GM23338 (cell line): ENCODE results near the gene PGLYRP1. TPM values are rescaled to one million over a fixed set of nuclear protein-coding genes. Genes with fewer than 3 reads are reported as not detected.

Source experiments
- ATAC-seq: fragments of 200-7000 bp; cut with Tn5 transposase; 3 replicates; pipeline ENCODE4 v1.9.1; 2020
- DNase-seq: peaks from one replicate; pipeline ENCODE4 v3.0.0-alpha.2; 2015; ENCODE audit warnings: low spot score
- H2AFZ ChIP-seq: fragments of 200-600 bp; sonication (generic); 2 replicates; pipeline ENCODE4 v1.8.0; 2016; ENCODE audit warnings: antibody characterized with exemption, mild to moderate bottlenecking, moderate library complexity
- H3F3A ChIP-seq: fragments of 200-600 bp; sonication (generic); replicated peaks from 2 replicates; pipeline ENCODE4 v1.8.0; 2017; ENCODE audit warnings: antibody characterized with exemption, mixed run types, low read depth
- H3K27ac ChIP-seq: fragments of 200-600 bp; sonication (generic); 2 replicates; pipeline ENCODE4 v1.6.1; 2016; ENCODE audit warnings: low read depth
- H3K27me3 ChIP-seq: fragments of 200-600 bp; sonication (generic); 2 replicates; pipeline ENCODE4 v1.8.0; 2016; ENCODE audit warnings: mild to moderate bottlenecking, mixed run types, moderate library complexity; ENCODE audit not compliant: insufficient read depth
- H3K36me3 ChIP-seq: fragments of 200-600 bp; sonication (generic); 2 replicates; pipeline ENCODE4 v1.8.0; 2016; ENCODE audit warnings: mild to moderate bottlenecking; ENCODE audit not compliant: insufficient read depth
- H3K4me1 ChIP-seq: fragments of 200-600 bp; sonication (generic); 2 replicates; pipeline ENCODE4 v1.8.0; 2016; ENCODE audit warnings: mild to moderate bottlenecking, moderate library complexity; ENCODE audit not compliant: insufficient read depth
- H3K4me2 ChIP-seq: fragments of 200-600 bp; sonication (generic); 2 replicates; pipeline ENCODE4 v1.7.1; 2017; ENCODE audit warnings: mixed run types
- H3K4me3 ChIP-seq: fragments of 200-600 bp; sonication (generic); 2 replicates; pipeline ENCODE4 v1.6.1; 2016; ENCODE audit warnings: mixed run types
- H3K79me2 ChIP-seq: fragments of 200-600 bp; sonication (generic); replicated peaks from 2 replicates; pipeline ENCODE4 v1.8.0; 2017; ENCODE audit warnings: mild to moderate bottlenecking; ENCODE audit not compliant: insufficient read depth
- H3K9me2 ChIP-seq: fragments of 200-600 bp; sonication (generic); 2 replicates; pipeline ENCODE4 v1.8.0; 2017; ENCODE audit not compliant: insufficient read depth
- H4K20me1 ChIP-seq: fragments of 200-600 bp; sonication (generic); replicated peaks from 2 replicates; pipeline ENCODE4 v1.8.0; 2017; ENCODE audit warnings: mild to moderate bottlenecking; ENCODE audit not compliant: insufficient read depth
- H3K27ac Mint-ChIP-seq: 2 replicates; pipeline ENCODE4 v1.8.0; 2020; ENCODE audit warnings: inconsistent platforms, mild to moderate bottlenecking, moderate library complexity, mixed read lengths
- H3K27me3 Mint-ChIP-seq: 3 replicates; pipeline ENCODE4 v1.8.0; 2022; ENCODE audit warnings: low read depth, mild to moderate bottlenecking, moderate library complexity, mixed read lengths, inconsistent platforms; ENCODE audit not compliant: insufficient read depth, poor library complexity
- H3K36me3 Mint-ChIP-seq: 3 replicates; pipeline ENCODE4 v1.8.0; 2021; ENCODE audit warnings: low read depth, mild to moderate bottlenecking, inconsistent platforms, moderate library complexity, mixed read lengths
- H3K4me1 Mint-ChIP-seq: 3 replicates; pipeline ENCODE4 v1.8.0; 2020; ENCODE audit warnings: mild to moderate bottlenecking, inconsistent platforms, mixed read lengths
- H3K4me3 Mint-ChIP-seq: 3 replicates; pipeline ENCODE4 v1.8.0; 2021; ENCODE audit warnings: moderate library complexity, mild to moderate bottlenecking, inconsistent platforms, mixed read lengths
- H3K9me3 Mint-ChIP-seq: 3 replicates; pipeline ENCODE4 v1.8.0; 2020; ENCODE audit warnings: moderate library complexity, mild to moderate bottlenecking, inconsistent platforms, mixed read lengths
- CREB1 ChIP-seq: fragments of 250-450 bp; sonication (Bioruptor Pico); IDR thresholded peaks from 2 replicates; pipeline ENCODE4 v1.5.0; 2020; ENCODE audit warnings: low read depth, mild to moderate bottlenecking, moderate library complexity
- EZH2 ChIP-seq: fragments of 200-600 bp; sonication (generic); IDR thresholded peaks from one replicate; pipeline ENCODE4 v1.8.0; 2017; ENCODE audit warnings: antibody characterized with exemption, mild to moderate bottlenecking, low read depth; ENCODE audit not compliant: unreplicated experiment
- JUNB ChIP-seq: IDR thresholded peaks from one replicate; pipeline ENCODE4 v1.6.1; 2016; ENCODE audit warnings: antibody characterized with exemption; ENCODE audit not compliant: unreplicated experiment
- NANOG ChIP-seq: IDR thresholded peaks from 2 replicates; pipeline ENCODE4 v1.6.1; 2016; ENCODE audit warnings: antibody characterized with exemption, borderline replicate concordance
- POLR2AphosphoS5 ChIP-seq: IDR thresholded peaks from 2 replicates; pipeline ENCODE4 v1.6.1; 2016; ENCODE audit warnings: antibody characterized with exemption, low read depth
- ZNF114 ChIP-seq: fragments of 250-450 bp; sonication (Bioruptor Pico); IDR thresholded peaks from 2 replicates; pipeline ENCODE4 v1.5.0; 2020; ENCODE audit warnings: mild to moderate bottlenecking, moderate library complexity
- ZNF331 ChIP-seq: fragments of 250-450 bp; sonication (Bioruptor Pico); IDR thresholded peaks from 2 replicates; pipeline ENCODE4 v1.5.0; 2020; ENCODE audit warnings: low read depth, mild to moderate bottlenecking, moderate library complexity
- polyA plus RNA-seq: library from polyadenylated mRNA; unstranded; fragments of >200 nt; fragmentation: Nextera tagmentation; extraction: Ambion mirVana; gene quantifications from 2 replicates; pipeline ENCODE4 v1.2.1, GENCODE V29; 2016
- total RNA-seq: library from RNA; depleted of rRNA; stranded (reverse); fragments of >200 nt; shearing (Covaris generic); gene quantifications from 2 replicates; pipeline ENCODE4 v1.2.3, GENCODE V29; 2014
- TF ChIP-seq, protein P1 (sequence below): fragments of 250-450 bp; sonication (Bioruptor Pico); IDR thresholded peaks from 2 replicates; pipeline ENCODE4 v1.5.0; 2020; ENCODE audit warnings: mild to moderate bottlenecking, moderate library complexity
- TF ChIP-seq, protein P2 (sequence below), 2 experiments: fragments of 200-600 bp in 1 of 2; sonication (generic) in 1 of 2; conservative IDR thresholded peaks; 2 replicates each; pipeline versions ENCODE4 v1.5.1 to v1.6.1; 2016 to 2017; ENCODE audit warnings: antibody characterized with exemption in 2 of 2, low read depth in 2 of 2, mild to moderate bottlenecking in 2 of 2, moderate library complexity in 1 of 2
- TF ChIP-seq, protein P3 (sequence below): IDR thresholded peaks from one replicate; pipeline ENCODE4 v1.6.1; 2018; ENCODE audit warnings: antibody characterized with exemption; ENCODE audit not compliant: unreplicated experiment

The PGLYRP1 gene
- total and polyA plus RNA-seq, 2 experiments from 2014 or later, result not detected

DNA sequence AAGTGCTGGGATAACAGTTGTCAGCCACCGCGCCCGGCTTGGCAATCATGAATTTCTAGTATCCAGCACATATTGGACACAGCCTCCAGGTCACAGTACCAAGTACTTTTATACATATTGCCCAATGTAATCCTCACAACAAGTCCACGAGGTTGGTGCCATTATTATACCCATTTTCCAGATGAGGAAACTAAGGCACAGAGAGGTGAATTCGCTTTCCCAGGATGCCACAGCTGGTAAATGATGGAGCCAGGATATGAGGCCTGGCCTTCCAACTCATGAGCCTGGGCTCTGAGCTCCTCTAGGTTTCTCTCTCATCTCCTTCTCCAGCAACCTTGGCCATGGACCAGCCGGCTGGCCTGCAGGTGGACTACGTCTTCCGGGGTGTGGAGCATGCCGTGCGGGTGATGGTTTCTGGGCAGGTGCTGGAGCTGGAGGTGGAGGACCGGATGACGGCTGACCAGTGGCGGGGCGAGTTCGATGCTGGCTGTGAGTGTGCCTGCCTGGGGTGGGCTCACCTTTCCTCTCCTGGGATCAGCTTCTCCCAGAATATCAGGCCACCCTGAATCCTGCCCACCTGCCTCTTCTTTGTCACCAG lies 20.1 kb downstream of the PGLYRP1 start:
- TF ChIP-seq, protein P1, sequence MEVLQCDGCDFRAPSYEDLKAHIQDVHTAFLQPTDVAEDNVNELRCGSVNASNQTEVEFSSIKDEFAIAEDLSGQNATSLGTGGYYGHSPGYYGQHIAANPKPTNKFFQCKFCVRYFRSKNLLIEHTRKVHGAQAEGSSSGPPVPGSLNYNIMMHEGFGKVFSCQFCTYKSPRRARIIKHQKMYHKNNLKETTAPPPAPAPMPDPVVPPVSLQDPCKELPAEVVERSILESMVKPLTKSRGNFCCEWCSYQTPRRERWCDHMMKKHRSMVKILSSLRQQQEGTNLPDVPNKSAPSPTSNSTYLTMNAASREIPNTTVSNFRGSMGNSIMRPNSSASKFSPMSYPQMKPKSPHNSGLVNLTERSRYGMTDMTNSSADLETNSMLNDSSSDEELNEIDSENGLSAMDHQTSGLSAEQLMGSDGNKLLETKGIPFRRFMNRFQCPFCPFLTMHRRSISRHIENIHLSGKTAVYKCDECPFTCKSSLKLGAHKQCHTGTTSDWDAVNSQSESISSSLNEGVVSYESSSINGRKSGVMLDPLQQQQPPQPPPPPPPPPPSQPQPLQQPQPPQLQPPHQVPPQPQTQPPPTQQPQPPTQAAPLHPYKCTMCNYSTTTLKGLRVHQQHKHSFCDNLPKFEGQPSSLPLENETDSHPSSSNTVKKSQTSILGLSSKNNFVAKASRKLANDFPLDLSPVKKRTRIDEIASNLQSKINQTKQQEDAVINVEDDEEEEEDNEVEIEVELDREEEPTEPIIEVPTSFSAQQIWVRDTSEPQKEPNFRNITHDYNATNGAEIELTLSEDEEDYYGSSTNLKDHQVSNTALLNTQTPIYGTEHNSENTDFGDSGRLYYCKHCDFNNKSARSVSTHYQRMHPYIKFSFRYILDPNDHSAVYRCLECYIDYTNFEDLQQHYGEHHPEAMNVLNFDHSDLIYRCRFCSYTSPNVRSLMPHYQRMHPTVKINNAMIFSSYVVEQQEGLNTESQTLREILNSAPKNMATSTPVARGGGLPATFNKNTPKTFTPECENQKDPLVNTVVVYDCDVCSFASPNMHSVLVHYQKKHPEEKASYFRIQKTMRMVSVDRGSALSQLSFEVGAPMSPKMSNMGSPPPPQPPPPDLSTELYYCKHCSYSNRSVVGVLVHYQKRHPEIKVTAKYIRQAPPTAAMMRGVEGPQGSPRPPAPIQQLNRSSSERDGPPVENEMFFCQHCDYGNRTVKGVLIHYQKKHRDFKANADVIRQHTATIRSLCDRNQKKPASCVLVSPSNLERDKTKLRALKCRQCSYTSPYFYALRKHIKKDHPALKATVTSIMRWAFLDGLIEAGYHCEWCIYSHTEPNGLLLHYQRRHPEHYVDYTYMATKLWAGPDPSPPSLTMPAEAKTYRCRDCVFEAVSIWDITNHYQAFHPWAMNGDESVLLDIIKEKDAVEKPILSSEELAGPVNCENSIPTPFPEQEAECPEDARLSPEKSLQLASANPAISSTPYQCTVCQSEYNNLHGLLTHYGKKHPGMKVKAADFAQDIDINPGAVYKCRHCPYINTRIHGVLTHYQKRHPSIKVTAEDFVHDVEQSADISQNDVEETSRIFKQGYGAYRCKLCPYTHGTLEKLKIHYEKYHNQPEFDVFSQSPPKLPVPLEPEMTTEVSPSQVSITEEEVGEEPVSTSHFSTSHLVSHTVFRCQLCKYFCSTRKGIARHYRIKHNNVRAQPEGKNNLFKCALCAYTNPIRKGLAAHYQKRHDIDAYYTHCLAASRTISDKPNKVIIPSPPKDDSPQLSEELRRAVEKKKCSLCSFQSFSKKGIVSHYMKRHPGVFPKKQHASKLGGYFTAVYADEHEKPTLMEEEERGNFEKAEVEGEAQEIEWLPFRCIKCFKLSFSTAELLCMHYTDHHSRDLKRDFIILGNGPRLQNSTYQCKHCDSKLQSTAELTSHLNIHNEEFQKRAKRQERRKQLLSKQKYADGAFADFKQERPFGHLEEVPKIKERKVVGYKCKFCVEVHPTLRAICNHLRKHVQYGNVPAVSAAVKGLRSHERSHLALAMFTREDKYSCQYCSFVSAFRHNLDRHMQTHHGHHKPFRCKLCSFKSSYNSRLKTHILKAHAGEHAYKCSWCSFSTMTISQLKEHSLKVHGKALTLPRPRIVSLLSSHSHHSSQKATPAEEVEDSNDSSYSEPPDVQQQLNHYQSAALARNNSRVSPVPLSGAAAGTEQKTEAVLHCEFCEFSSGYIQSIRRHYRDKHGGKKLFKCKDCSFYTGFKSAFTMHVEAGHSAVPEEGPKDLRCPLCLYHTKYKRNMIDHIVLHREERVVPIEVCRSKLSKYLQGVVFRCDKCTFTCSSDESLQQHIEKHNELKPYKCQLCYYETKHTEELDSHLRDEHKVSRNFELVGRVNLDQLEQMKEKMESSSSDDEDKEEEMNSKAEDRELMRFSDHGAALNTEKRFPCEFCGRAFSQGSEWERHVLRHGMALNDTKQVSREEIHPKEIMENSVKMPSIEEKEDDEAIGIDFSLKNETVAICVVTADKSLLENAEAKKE (CRISPR knock-in tag), result no peak
- TF ChIP-seq JUNB, result no peak
- TF ChIP-seq, protein P2, sequence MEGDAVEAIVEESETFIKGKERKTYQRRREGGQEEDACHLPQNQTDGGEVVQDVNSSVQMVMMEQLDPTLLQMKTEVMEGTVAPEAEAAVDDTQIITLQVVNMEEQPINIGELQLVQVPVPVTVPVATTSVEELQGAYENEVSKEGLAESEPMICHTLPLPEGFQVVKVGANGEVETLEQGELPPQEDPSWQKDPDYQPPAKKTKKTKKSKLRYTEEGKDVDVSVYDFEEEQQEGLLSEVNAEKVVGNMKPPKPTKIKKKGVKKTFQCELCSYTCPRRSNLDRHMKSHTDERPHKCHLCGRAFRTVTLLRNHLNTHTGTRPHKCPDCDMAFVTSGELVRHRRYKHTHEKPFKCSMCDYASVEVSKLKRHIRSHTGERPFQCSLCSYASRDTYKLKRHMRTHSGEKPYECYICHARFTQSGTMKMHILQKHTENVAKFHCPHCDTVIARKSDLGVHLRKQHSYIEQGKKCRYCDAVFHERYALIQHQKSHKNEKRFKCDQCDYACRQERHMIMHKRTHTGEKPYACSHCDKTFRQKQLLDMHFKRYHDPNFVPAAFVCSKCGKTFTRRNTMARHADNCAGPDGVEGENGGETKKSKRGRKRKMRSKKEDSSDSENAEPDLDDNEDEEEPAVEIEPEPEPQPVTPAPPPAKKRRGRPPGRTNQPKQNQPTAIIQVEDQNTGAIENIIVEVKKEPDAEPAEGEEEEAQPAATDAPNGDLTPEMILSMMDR (conservative IDR thresholded peaks at IDR 0.05; ENCODE audit: low read depth in 2 of 2), result no peak
- no peak for TF ChIP-seq NANOG
- TF ChIP-seq CREB1, result no peak
- TF ChIP-seq POLR2AphosphoS5, result no peak
- TF ChIP-seq ZNF331, result no peak
- no peak for TF ChIP-seq EZH2
- TF ChIP-seq ZNF114 (CRISPR knock-in tag), result no peak
- TF ChIP-seq, protein P3, sequence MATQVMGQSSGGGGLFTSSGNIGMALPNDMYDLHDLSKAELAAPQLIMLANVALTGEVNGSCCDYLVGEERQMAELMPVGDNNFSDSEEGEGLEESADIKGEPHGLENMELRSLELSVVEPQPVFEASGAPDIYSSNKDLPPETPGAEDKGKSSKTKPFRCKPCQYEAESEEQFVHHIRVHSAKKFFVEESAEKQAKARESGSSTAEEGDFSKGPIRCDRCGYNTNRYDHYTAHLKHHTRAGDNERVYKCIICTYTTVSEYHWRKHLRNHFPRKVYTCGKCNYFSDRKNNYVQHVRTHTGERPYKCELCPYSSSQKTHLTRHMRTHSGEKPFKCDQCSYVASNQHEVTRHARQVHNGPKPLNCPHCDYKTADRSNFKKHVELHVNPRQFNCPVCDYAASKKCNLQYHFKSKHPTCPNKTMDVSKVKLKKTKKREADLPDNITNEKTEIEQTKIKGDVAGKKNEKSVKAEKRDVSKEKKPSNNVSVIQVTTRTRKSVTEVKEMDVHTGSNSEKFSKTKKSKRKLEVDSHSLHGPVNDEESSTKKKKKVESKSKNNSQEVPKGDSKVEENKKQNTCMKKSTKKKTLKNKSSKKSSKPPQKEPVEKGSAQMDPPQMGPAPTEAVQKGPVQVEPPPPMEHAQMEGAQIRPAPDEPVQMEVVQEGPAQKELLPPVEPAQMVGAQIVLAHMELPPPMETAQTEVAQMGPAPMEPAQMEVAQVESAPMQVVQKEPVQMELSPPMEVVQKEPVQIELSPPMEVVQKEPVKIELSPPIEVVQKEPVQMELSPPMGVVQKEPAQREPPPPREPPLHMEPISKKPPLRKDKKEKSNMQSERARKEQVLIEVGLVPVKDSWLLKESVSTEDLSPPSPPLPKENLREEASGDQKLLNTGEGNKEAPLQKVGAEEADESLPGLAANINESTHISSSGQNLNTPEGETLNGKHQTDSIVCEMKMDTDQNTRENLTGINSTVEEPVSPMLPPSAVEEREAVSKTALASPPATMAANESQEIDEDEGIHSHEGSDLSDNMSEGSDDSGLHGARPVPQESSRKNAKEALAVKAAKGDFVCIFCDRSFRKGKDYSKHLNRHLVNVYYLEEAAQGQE, result no peak
- Histone ChIP-seq H3F3A (peaks cover 7% of the 10 kb centered on the region; the same call in 1 of the 2 replicates), H3K9me2 (no peaks in the 10 kb centered on the region)

More for the DNA sequence above, 20.1 kb downstream of the PGLYRP1 start:
- DNase-seq, result no peak
- H3K27me3 Mint-ChIP-seq, result peaks cover 10% of the 10 kb centered on the region
- ATAC-seq, result no peak
- H3K36me3 ChIP-seq, result no peaks in the 10 kb centered on the region
- no peak overlapping the region for H3K27ac Mint-ChIP-seq
- H3K27ac ChIP-seq, result no peak overlapping the region
- H3K9me3 Mint-ChIP-seq, result no peaks in the 10 kb centered on the region; the same call in 2 of the 3 replicates
- H4K20me1 ChIP-seq, result no peaks in the 10 kb centered on the region; the same call in 1 of the 2 replicates
- H3K4me2 ChIP-seq, result no peak overlapping the region
- H2AFZ ChIP-seq, result no peak overlapping the region
- H3K36me3 Mint-ChIP-seq, result peaks cover 19% of the 10 kb centered on the region
- no peak overlapping the region for H3K4me3 Mint-ChIP-seq
- no peak overlapping the region for H3K4me3 ChIP-seq
- no peaks in the 10 kb centered on the region for H3K27me3 ChIP-seq
- peaks cover 19% of the 10 kb centered on the region for H3K4me1 Mint-ChIP-seq
- 0 out of 2 replicates have a peak, but pooled peaks cover 14% of the 10 kb centered on the region for H3K79me2 ChIP-seq
- H3K4me1 ChIP-seq, result peaks cover 3% of the 10 kb centered on the region; the same call in 1 of the 2 replicates
